GM12878 (cell line): Measurements from ENCODE around the gene CAMK4. TPM values are rescaled to one million over a fixed set of nuclear protein-coding genes. Genes with fewer than 3 reads are reported as not detected.

ENCODE experiments used
- ATAC-seq: fragments of 200-7000 bp; cut with Tn5 transposase; 3 replicates; pipeline ENCODE4 v1.9.1; 2020; ENCODE audit warnings: mild to moderate bottlenecking, moderate library complexity
- BruUV-seq: library from RNA; stranded (reverse); fragments of 400-500 nt; replicated peaks from 2 replicates; lab custom pipeline; 2021; lab: Mats Ljungman, UMichigan
- CTCF ChIA-PET: fragments of 300-600 bp; sonication (Branson Sonifier 250); formaldehyde crosslinking; extraction: SDS; loops from one replicate; lab custom pipeline; 2021; ENCODE audit warnings: inconsistent platforms; lab: Yijun Ruan, JAX
- POLR2A ChIA-PET: fragments of 350-600 bp; formaldehyde crosslinking; extraction: SDS; loops from one replicate; lab custom pipeline; 2021; ENCODE audit warnings: inconsistent platforms; lab: Charles Lee
- RAD21 ChIA-PET: fragments of 300-600 bp; sonication (Branson Sonifier 250); formaldehyde crosslinking; loops from one replicate; lab custom pipeline; 2023; ENCODE audit warnings: antibody characterized with exemption; ENCODE audit not compliant: unreplicated experiment; lab: Charles Lee
- SMC1A ChIA-PET: fragments of 300-600 bp; sonication (Branson Sonifier 250); formaldehyde crosslinking; loops from one replicate; lab custom pipeline; 2023; ENCODE audit not compliant: unreplicated experiment, uncharacterized antibody; lab: Charles Lee
- DNase-seq: peaks from one replicate; pipeline ENCODE4 v3.0.0-alpha.2; 2011; ENCODE audit warnings: low read depth, low spot score
- FAIRE-seq: peaks from 3 replicates; lab custom pipeline; 2011; peaks lifted over from hg19 to GRCh38; lab: Jason Lieb, UNC
- H2AFZ ChIP-seq: 2 replicates; pipeline ENCODE4 v1.6.0; 2011; ENCODE audit warnings: low read depth, low read length, control low read depth; ENCODE audit not compliant: control insufficient read depth
- H3K27ac ChIP-seq: 2 replicates; pipeline ENCODE4 v1.5.1; 2011; ENCODE audit warnings: control low read depth; ENCODE audit not compliant: control insufficient read depth, insufficient read depth
- H3K27me3 ChIP-seq, 2 experiments: replicated peaks in 1 of 2; 2 replicates each; pipeline versions ENCODE4 v1.6.0 to v1.6.1; 2011; ENCODE audit warnings: low read length in 1 of 2; ENCODE audit not compliant: control insufficient read depth in 2 of 2, insufficient read depth in 2 of 2
- H3K36me3 ChIP-seq, 2 experiments: 2 replicates each; pipeline ENCODE4 v1.5.1; 2011; ENCODE audit warnings: low read length in 1 of 2; ENCODE audit not compliant: control insufficient read depth in 2 of 2, insufficient read depth in 2 of 2
- H3K4me1 ChIP-seq: 2 replicates; pipeline ENCODE4 v1.6.1; 2011; ENCODE audit warnings: mild to moderate bottlenecking, low read length, moderate library complexity, mixed read lengths; ENCODE audit not compliant: control insufficient read depth, insufficient read depth
- H3K4me2 ChIP-seq: 2 replicates; pipeline ENCODE4 v1.6.0; 2011; ENCODE audit warnings: control low read depth; ENCODE audit not compliant: control insufficient read depth, insufficient read depth
- H3K4me3 ChIP-seq: fragments of 200-600 bp; sonication (generic); 2 replicates; pipeline ENCODE4 v1.5.1; 2016
- H3K79me2 ChIP-seq: 2 replicates; pipeline ENCODE4 v1.6.0; 2011; ENCODE audit warnings: low read length; ENCODE audit not compliant: control insufficient read depth, insufficient read depth
- H3K9ac ChIP-seq: 2 replicates; pipeline ENCODE4 v1.8.0; 2011; ENCODE audit warnings: low read length, control low read depth, mixed read lengths; ENCODE audit not compliant: control insufficient read depth, insufficient read depth
- H3K9me3 ChIP-seq: replicated peaks from 3 replicates; pipeline ENCODE4 v1.5.1; 2011; ENCODE audit warnings: mild to moderate bottlenecking, low read length; ENCODE audit not compliant: control insufficient read depth, insufficient read depth
- H4K20me1 ChIP-seq: 2 replicates; pipeline ENCODE4 v1.6.0; 2011; ENCODE audit not compliant: control insufficient read depth, insufficient read depth
- NR2C2 ChIP-seq: IDR thresholded peaks from 2 replicates; pipeline ENCODE4 v1.6.1; 2011; ENCODE audit warnings: borderline replicate concordance, low read depth; ENCODE audit not compliant: control insufficient read depth, insufficient read length
- SMAD5 ChIP-seq: IDR thresholded peaks from 2 replicates; pipeline ENCODE4 v1.6.1; 2016; ENCODE audit warnings: antibody characterized with exemption, low read depth
- WRNIP1 ChIP-seq: IDR thresholded peaks from 2 replicates; pipeline ENCODE4 v1.6.1; 2011; ENCODE audit warnings: low read depth, low read length, improper control_type of control experiment, borderline replicate concordance
- ZBTB11 ChIP-seq: fragments of 450-650 bp; formaldehyde crosslinking; IDR thresholded peaks from 2 replicates; pipeline ENCODE4 v1.5.0; 2022; ENCODE audit warnings: mild to moderate bottlenecking, missing genetic modification characterization
- in situ Hi-C: fragments of 300-500 bp; cut with MboI; formaldehyde crosslinking; loops from 9 replicates; pipeline ENCODE4 v1.14.3; 2018; ENCODE audit warnings: mixed read lengths
- intact Hi-C: fragments of 100-400 bp; cut with micrococcal nuclease; formaldehyde crosslinking; loops from one replicate; pipeline ENCODE4 v1.14.2; 2022; ENCODE audit not compliant: unreplicated experiment
- polyA plus RNA-seq, 11 experiments: library from polyadenylated mRNA; depleted of rRNA in 4 of 11; unstranded in 6 of 11; stranded (reverse) in 5 of 11; fragments of >200 nt; fragmentation: Nextera tagmentation in 4 of 11; fragmentation: Illumina TruSeq in 1 of 11; extraction: Ambion mirVana in 4 of 11; extraction: Trizol in 1 of 11; gene quantifications; 1 replicate in 1 of 11; 2 replicates in 10 of 11; pipeline versions ENCODE4 v1.2.1 to v1.2.3, GENCODE V29; 2011 to 2016; ENCODE audit warnings: inconsistent platforms in 2 of 11, missing spikeins in 2 of 11, low read depth in 1 of 11
- total RNA-seq, 4 experiments: library from RNA; depleted of rRNA in 3 of 4; stranded (reverse); fragments of >200 nt in 3 of 4; fragmentation: Illumina TruSeq in 1 of 4; extraction: Trizol in 1 of 4; gene quantifications; 2 replicates each; pipeline versions ENCODE4 v1.2.1 to v1.2.3, GENCODE V29; 2013 to 2021

CAMK4 gene
- total and polyA plus RNA-seq, 10 of the 15 experiments (the other 5 are each of a cell fraction or from before 2014, with no cell fraction given) = 13.3 to 51.9 (median 35.3) TPM

- POLR2A ChIA-PET = no interaction called here
These were observed 208.8 kb downstream of the CAMK4 start for GRCh38 chr5:111432883-111433536.

More at GRCh38 chr5:111432883-111433536, 208.8 kb downstream of the CAMK4 start:
- H3K9me3 ChIP-seq = no peaks in the 10 kb centered on the region
- ATAC-seq = no peak
- no peaks in the 10 kb centered on the region for H3K4me1 ChIP-seq
- intact Hi-C loops = no loop called here
- no peak overlapping the region for H3K27ac ChIP-seq
- H3K4me3 ChIP-seq = no peak overlapping the region
- H3K9ac ChIP-seq = no peak overlapping the region
- H3K79me2 ChIP-seq = no peaks in the 10 kb centered on the region
- FAIRE-seq = no peak
- TF ChIP-seq NR2C2 (no peak), ZBTB11 (CRISPR knock-in tag) (no peak), WRNIP1 (no peak), SMAD5 (no peak)
- TF ChIP-seq, all 136 proteins: peak for 0
- RAD21 ChIA-PET = interaction anchor here (0.6 kb wide), 1 partner anchor 59 kb away, joined by 3 read pairs; no protein-coding TSS in a partner anchor
- no peak overlapping the region for H2AFZ ChIP-seq
- DNase-seq = no peak
- H3K27me3 ChIP-seq = no peaks in the 10 kb centered on the region
- BruUV-seq = no TSS peak
- no peak overlapping the region for H3K4me2 ChIP-seq
- H4K20me1 ChIP-seq = no peaks in the 10 kb centered on the region
- CTCF ChIA-PET = no interaction called here
- in situ Hi-C loops = no loop called here
- SMC1A ChIA-PET = interaction anchor here (1.5 kb wide), 1 partner anchor 39 kb away, joined by 3 read pairs; no protein-coding TSS in a partner anchor
- peaks cover 0 to 4% of the 10 kb centered on the region in 2 experiments; a peak in 2 of 4 replicates for H3K36me3 ChIP-seq
